H1 (cell line): Measurements from ENCODE around the gene SRRM2. TPM values are rescaled to one million over a fixed set of nuclear protein-coding genes. Genes with fewer than 3 reads are reported as not detected.
A peak's percentile ranks its signal among the peaks of the same experiment; 100 is the strongest.

Experiments used
- CTCF ChIA-PET: fragments of 300-600 bp; sonication (Branson Sonifier 250); formaldehyde crosslinking; loops from one replicate; lab custom pipeline; 2021; ENCODE audit not compliant: partially characterized antibody; lab: Charles Lee
- POLR2A ChIA-PET: fragments of 300-600 bp; sonication (Branson Sonifier 250); formaldehyde crosslinking; loops from one replicate; lab custom pipeline; 2021; ENCODE audit warnings: inconsistent platforms; ENCODE audit not compliant: partially characterized antibody; lab: Charles Lee
- DNase-seq, 2 experiments: peaks; one replicate each; pipeline versions ENCODE4 v3.0.0 to v3.0.0-alpha.2; 2010 to 2022; ENCODE audit warnings: low spot score in 2 of 2, low read depth in 1 of 2, mixed read lengths in 1 of 2
- FAIRE-seq: peaks from 2 replicates; lab custom pipeline; 2011; peaks lifted over from hg19 to GRCh38; lab: Jason Lieb, UNC
- H2AFZ ChIP-seq: 2 replicates; pipeline ENCODE4 v1.8.1; 2012; ENCODE audit warnings: low read length, inconsistent platforms
- H2AK5ac ChIP-seq: 2 replicates; pipeline ENCODE4 v1.6.1; 2013; ENCODE audit warnings: low read depth, low read length
- H2BK120ac ChIP-seq: replicated peaks from 2 replicates; pipeline ENCODE3; 2013; ENCODE audit warnings: low read depth, low read length, inconsistent platforms
- H2BK12ac ChIP-seq: 2 replicates; pipeline ENCODE4 v1.6.1; 2013; ENCODE audit warnings: low read depth, low read length
- H2BK15ac ChIP-seq: 2 replicates; pipeline ENCODE4 v1.6.1; 2013; ENCODE audit warnings: low read length
- H2BK20ac ChIP-seq: 2 replicates; pipeline ENCODE4 v1.6.1; 2013; ENCODE audit warnings: low read length
- H2BK5ac ChIP-seq: 2 replicates; pipeline ENCODE4 v1.6.1; 2013; ENCODE audit warnings: low read depth, low read length
- H3K14ac ChIP-seq: 2 replicates; pipeline ENCODE4 v1.6.1; 2013; ENCODE audit warnings: inconsistent platforms; ENCODE audit not compliant: insufficient read length
- H3K18ac ChIP-seq: 2 replicates; pipeline ENCODE4 v1.6.1; 2013; ENCODE audit warnings: low read length; ENCODE audit errors: extremely low read depth
- H3K23ac ChIP-seq: 2 replicates; pipeline ENCODE4 v1.6.1; 2013; ENCODE audit warnings: inconsistent platforms; ENCODE audit not compliant: insufficient read length
- H3K23me2 ChIP-seq: 2 replicates; pipeline ENCODE4 v1.6.1; 2013; ENCODE audit warnings: low read depth, low read length
- H3K27ac ChIP-seq: 2 replicates; pipeline ENCODE4 v1.6.1; 2011; ENCODE audit warnings: low read depth, low read length, inconsistent platforms
- H3K27me3 ChIP-seq, 4 experiments: replicated peaks in 1 of 4; 1 replicate in 1 of 4; 2 replicates in 3 of 4; pipeline versions ENCODE4 v1.6.1 to v1.8.1; 2011 to 2013; ENCODE audit warnings: low read length in 3 of 4, mild to moderate bottlenecking in 3 of 4, inconsistent platforms in 2 of 4, mixed read lengths in 2 of 4, moderate library complexity in 1 of 4; ENCODE audit not compliant: control insufficient read depth in 3 of 4, insufficient read depth in 3 of 4; ENCODE audit errors: extremely low read depth in 1 of 4
- H3K36me3 ChIP-seq, 4 experiments: 2 replicates each; pipeline versions ENCODE4 v1.6.1 to v1.8.1; 2011 to 2013; ENCODE audit warnings: mild to moderate bottlenecking in 4 of 4, low read length in 3 of 4, moderate library complexity in 2 of 4, control low read depth in 1 of 4, inconsistent platforms in 1 of 4; ENCODE audit not compliant: insufficient read depth in 4 of 4, control insufficient read depth in 2 of 4
- H3K4ac ChIP-seq: replicated peaks from 2 replicates; pipeline ENCODE3; 2013; ENCODE audit warnings: low read length, low read depth, mixed read lengths, inconsistent platforms; ENCODE audit not compliant: insufficient read length
- H3K4me1 ChIP-seq, 4 experiments: replicated peaks in 1 of 4; 1 replicate in 1 of 4; 2 replicates in 3 of 4; pipeline versions ENCODE4 v1.6.1 to v1.8.1; 2011 to 2013; ENCODE audit warnings: low read length in 3 of 4, inconsistent platforms in 2 of 4, mixed read lengths in 1 of 4; ENCODE audit not compliant: insufficient read depth in 4 of 4, control insufficient read depth in 3 of 4
- H3K4me2 ChIP-seq, 2 experiments: 2 replicates each; pipeline versions ENCODE4 v1.6.1 to v1.8.1; 2011 to 2013; ENCODE audit warnings: low read depth in 2 of 2, low read length in 2 of 2, control low read depth in 1 of 2, inconsistent platforms in 1 of 2, mild to moderate bottlenecking in 1 of 2; ENCODE audit not compliant: insufficient read depth in 1 of 2
- H3K4me3 ChIP-seq, 4 experiments: fragments of 200-600, 300-600 bp in 1 of 4; sonication (generic), shearing (Covaris generic), sonication (Bioruptor Twin) in 1 of 4; 2 replicates each; pipeline versions ENCODE4 v1.5.1 to v1.8.1; 2011 to 2016; ENCODE audit warnings: low read length in 4 of 4, low read depth in 3 of 4, control low read depth in 2 of 4, inconsistent platforms in 2 of 4, mild to moderate bottlenecking in 2 of 4, mixed read lengths in 1 of 4, moderate library complexity in 1 of 4; ENCODE audit not compliant: insufficient read depth in 2 of 4; ENCODE audit errors: extremely low read depth in 1 of 4
- H3K56ac ChIP-seq: replicated peaks from 2 replicates; pipeline ENCODE3; 2013; ENCODE audit warnings: low read depth, mild to moderate bottlenecking, mixed read lengths, low read length, inconsistent platforms; ENCODE audit not compliant: insufficient read length
- H3K79me1 ChIP-seq: 2 replicates; pipeline ENCODE4 v1.6.1; 2013; ENCODE audit warnings: low read depth, low read length, control low read depth
- H3K79me2 ChIP-seq, 2 experiments: 2 replicates each; pipeline versions ENCODE4 v1.6.1 to v1.8.1; 2012 to 2013; ENCODE audit warnings: low read length in 2 of 2, mild to moderate bottlenecking in 2 of 2, inconsistent platforms in 1 of 2; ENCODE audit not compliant: insufficient read depth in 2 of 2, control insufficient read depth in 1 of 2
- H3K9ac ChIP-seq, 4 experiments: replicated peaks in 1 of 4; 1 replicate in 1 of 4; 2 replicates in 3 of 4; pipeline versions ENCODE4 v1.6.1 to v1.8.1; 2011 to 2013; ENCODE audit warnings: low read depth in 3 of 4, low read length in 3 of 4, control low read depth in 2 of 4, mild to moderate bottlenecking in 2 of 4, moderate library complexity in 2 of 4, inconsistent platforms in 1 of 4; ENCODE audit errors: extremely low read depth in 1 of 4
- H3K9me3 ChIP-seq, 2 experiments: 2 replicates each; pipeline versions ENCODE4 v1.6.1 to v1.8.1; 2012 to 2013; ENCODE audit warnings: mild to moderate bottlenecking in 2 of 2, moderate library complexity in 2 of 2, control low read depth in 1 of 2, inconsistent platforms in 1 of 2, low read depth in 1 of 2, low read length in 1 of 2, mixed read lengths in 1 of 2; ENCODE audit not compliant: insufficient read depth in 2 of 2
- H4K20me1 ChIP-seq, 2 experiments: replicated peaks in 1 of 2; 2 replicates each; pipeline versions ENCODE3 to v1.8.1; 2011 to 2013; ENCODE audit warnings: inconsistent platforms in 2 of 2, low read length in 2 of 2, mild to moderate bottlenecking in 1 of 2; ENCODE audit not compliant: insufficient read depth in 2 of 2, control insufficient read depth in 1 of 2
- H4K5ac ChIP-seq: 2 replicates; pipeline ENCODE4 v1.6.1; 2013; ENCODE audit warnings: low read length, low read depth, mixed read lengths, inconsistent platforms; ENCODE audit not compliant: insufficient read length
- H4K8ac ChIP-seq: 2 replicates; pipeline ENCODE4 v1.8.0; 2013; ENCODE audit warnings: mild to moderate bottlenecking, moderate library complexity, low read length, inconsistent platforms; ENCODE audit not compliant: insufficient read depth; ENCODE audit errors: extremely low read depth
- H4K91ac ChIP-seq: replicated peaks from 2 replicates; pipeline ENCODE3; 2013; ENCODE audit warnings: low read length, mixed read lengths, inconsistent platforms; ENCODE audit not compliant: insufficient read length
- BRCA1 ChIP-seq: IDR thresholded peaks from 2 replicates; pipeline ENCODE4 v1.6.1; 2012; ENCODE audit warnings: low read depth, low read length, improper control_type of control experiment
- FOSL1 ChIP-seq: IDR thresholded peaks from 2 replicates; pipeline ENCODE4 v1.6.1; 2011; ENCODE audit warnings: mild to moderate bottlenecking, low read depth, low read length, moderate library complexity; ENCODE audit not compliant: insufficient read depth
- KDM1A ChIP-seq: fragments of 200-600, 300-600 bp; sonication (generic); IDR thresholded peaks from 2 replicates; pipeline ENCODE4 v1.7.1; 2016; ENCODE audit warnings: mild to moderate bottlenecking, low read length, borderline replicate concordance
- KDM4A ChIP-seq: IDR thresholded peaks from one replicate; pipeline ENCODE4 v1.7.1; 2012; ENCODE audit warnings: low read depth, mild to moderate bottlenecking, moderate library complexity, low read length, inconsistent platforms; ENCODE audit not compliant: severe bottlenecking
- MAX ChIP-seq: IDR thresholded peaks from 2 replicates; pipeline ENCODE4 v1.6.1; 2012; ENCODE audit warnings: inconsistent platforms
- POLR2A ChIP-seq, 2 experiments: IDR thresholded peaks; 1 replicate in 1 of 2; 2 replicates in 1 of 2; pipeline ENCODE4 v1.6.1; 2011; ENCODE audit warnings: low read depth in 2 of 2, low read length in 2 of 2, mild to moderate bottlenecking in 2 of 2; ENCODE audit errors: control extremely low read depth in 1 of 2
- POU5F1 ChIP-seq: IDR thresholded peaks from 2 replicates; pipeline ENCODE4 v1.6.1; 2011; ENCODE audit warnings: low read depth, mild to moderate bottlenecking, low read length, moderate library complexity
- RFX5 ChIP-seq: IDR thresholded peaks from 2 replicates; pipeline ENCODE4 v1.6.1; 2011; ENCODE audit warnings: low read depth, low read length, improper control_type of control experiment, borderline replicate concordance
- RNF2 ChIP-seq: fragments of 200-900, 300-1000 bp; sonication (generic); IDR thresholded peaks from 2 replicates; pipeline ENCODE4 v1.7.1; 2016; ENCODE audit warnings: borderline replicate concordance, low read depth, mild to moderate bottlenecking, antibody characterized with exemption, low read length; ENCODE audit not compliant: poor library complexity, severe bottlenecking; ENCODE audit errors: missing control alignments
- RXRA ChIP-seq: IDR thresholded peaks from 2 replicates; pipeline ENCODE4 v1.6.1; 2011; ENCODE audit warnings: low read depth, mild to moderate bottlenecking, low read length, moderate library complexity; ENCODE audit not compliant: insufficient read depth
- SAP30 ChIP-seq: fragments of 300-600 bp; sonication (generic); IDR thresholded peaks from 2 replicates; pipeline ENCODE4 v1.7.1; 2012; ENCODE audit warnings: low read length, moderate library complexity, mild to moderate bottlenecking, inconsistent platforms; ENCODE audit not compliant: insufficient read depth, insufficient replicate concordance
- TEAD4 ChIP-seq: IDR thresholded peaks from 2 replicates; pipeline ENCODE4 v1.6.1; 2012; ENCODE audit warnings: low read depth, low read length, inconsistent platforms, mixed read lengths
- WGBS, 2 experiments: shearing (Covaris generic) in 1 of 2; methylation state at CpG; one replicate each; pipeline versions ENCODE4 v1.1.6 to v1.1.7; 2013 to 2015; ENCODE audit warnings: low lambda C conversion rate in 2 of 2, mixed read lengths in 2 of 2, inconsistent platforms in 1 of 2, low coverage in 1 of 2, missing lambda C conversion rate in 1 of 2; ENCODE audit not compliant: insufficient replicate concordance in 2 of 2, insufficient coverage in 1 of 2, insufficient read length in 1 of 2; ENCODE audit errors: extremely low coverage in 1 of 2, missing lambda C conversion rate in 1 of 2; 5-methylcytosine and 5-hydroxymethylcytosine counted together
- polyA plus RNA-seq, 7 experiments: library from polyadenylated mRNA; depleted of rRNA in 3 of 7; stranded (reverse) in 5 of 7; unstranded in 2 of 7; fragments of >200 nt in 5 of 7; fragments of 200-250 nt in 2 of 7; gene quantifications; 1 replicate in 5 of 7; 2 replicates in 1 of 7; 4 replicates in 1 of 7; pipeline versions ENCODE4 v1.2.1 to v1.2.3, GENCODE V29; 2011 to 2013; ENCODE audit warnings: missing spikeins in 2 of 7, mixed read lengths in 2 of 7
- total RNA-seq: library from RNA; stranded (reverse); fragmentation: NEBNext Ultra II Directional; extraction: Animal tissue kit (Norgen Biotek cat#: 25700); gene quantifications from 2 replicates; pipeline ENCODE4 v1.2.1, GENCODE V29; 2021

Gene SRRM2
- total and polyA plus RNA-seq, 2 of the 8 experiments (the other 6 are each of a cell fraction or from before 2014, with no cell fraction given) = 300 to 579 TPM

DNA sequence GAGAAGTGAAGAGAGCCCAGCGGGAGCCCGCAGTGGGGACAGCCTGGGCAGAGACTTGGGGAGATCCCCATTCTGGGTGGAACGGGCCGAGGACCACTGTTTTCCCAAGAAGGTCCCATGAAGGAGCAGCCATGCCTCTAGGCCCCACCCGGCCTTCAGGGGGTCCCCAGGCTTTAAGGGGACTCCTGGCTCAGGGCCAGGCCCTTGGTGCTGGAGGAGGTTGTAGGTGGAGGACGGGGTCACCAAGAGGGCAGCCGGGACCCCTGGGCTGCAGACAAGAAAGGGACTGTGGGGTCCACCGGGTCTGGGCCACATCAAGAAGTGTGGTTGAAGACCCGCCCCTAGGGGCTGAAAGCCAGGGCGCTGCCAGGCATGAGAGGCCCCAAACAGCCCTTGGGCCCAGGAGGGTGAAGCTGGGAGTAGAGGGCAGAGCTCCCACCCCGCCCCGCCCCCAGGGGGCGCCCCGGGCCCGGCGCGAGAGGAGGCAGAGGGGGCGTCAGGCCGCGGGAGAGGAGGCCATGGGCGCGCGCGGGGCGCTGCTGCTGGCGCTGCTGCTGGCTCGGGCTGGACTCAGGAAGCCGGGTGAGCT, 64.4 kb downstream of the SRRM2 start, which contains the start of gene PRSS21:
TSS of gene PRSS21 (plus strand) at position 487 of the 589 bp plus-strand sequence. CDS start at position 519, 32 bp downstream.
- Histone ChIP-seq H4K91ac (peak within 1 kb of the TSS; percentile 65), H2BK12ac (peak within 1 kb of the TSS; percentile 23; the same call in 1 of the 2 replicates), H3K9me3 (no peaks in the 10 kb centered on the region), H3K27ac (no peak within 1 kb of the TSS), H2BK120ac (no peak within 1 kb of the TSS), H3K36me3 (no peaks in the 10 kb centered on the region), H3K4me2 (no peak within 1 kb of the TSS), H2BK5ac (no peak within 1 kb of the TSS), H2BK15ac (no peak within 1 kb of the TSS; the same call in 1 of the 2 replicates), H3K79me2 (no peaks in the 10 kb centered on the region), H3K4me3 (no peak within 1 kb of the TSS), H3K23me2 (no peaks in the 10 kb centered on the region), H2BK20ac (no peak within 1 kb of the TSS), H4K20me1 (no peaks in the 10 kb centered on the region), H4K8ac (0 out of 2 replicates have a peak within 1 kb of the TSS, but pooled peaks have one; percentile 3), H3K14ac (no peak within 1 kb of the TSS), H2AK5ac (0 out of 2 replicates have a peak within 1 kb of the TSS, but pooled peaks have one; percentile 19), H4K5ac (no peak within 1 kb of the TSS), H3K9ac (no peak within 1 kb of the TSS), H3K4me1 (peaks cover 0 to 9% (median 1%) of the 10 kb centered on the region in 4 experiments; a peak in 2 of 7 replicates), H3K23ac (no peak within 1 kb of the TSS), H3K4ac (peak within 1 kb of the TSS; percentile 14), H3K56ac (no peak within 1 kb of the TSS), H3K18ac (no peak within 1 kb of the TSS; the same call in 1 of the 2 replicates), H3K27me3 (0 out of 7 replicates have a peak, but pooled peaks cover 0 to 2% (median 0%) of the 10 kb centered on the region in 4 experiments), H3K79me1 (no peaks in the 10 kb centered on the region), H2AFZ (peak within 1 kb of the TSS; percentile 62; the same call in 1 of the 2 replicates)
- ChIA-PET CTCF (interaction anchor here (0.7 to 2.0 kb wide), 6 partner anchors 9 to 145 kb away, joined by 3 to 9 read pairs (median 4); no protein-coding TSS in a partner anchor), POLR2A (interaction anchor here (1.1 to 1.2 kb wide), 2 partner anchors 39 to 43 kb away, joined by 4 to 5 read pairs; no protein-coding TSS in a partner anchor)
- DNase-seq (peak in 1 of 2 experiments; percentile 83), FAIRE-seq (no peak)
- WGBS, 2 experiments = 91% methylated on average over 10 of the region's 28 CpGs; no CpG with 5 or more reads in 1 of the 2 experiments
- TF ChIP-seq RXRA = no peak
- TF ChIP-seq FOSL1 = no peak
- no peak for TF ChIP-seq RFX5
- TF ChIP-seq KDM4A = no peak
- no peak for TF ChIP-seq KDM1A
- TF ChIP-seq POU5F1 = no peak
- TF ChIP-seq MAX = no peak
- TF ChIP-seq POLR2A (IDR thresholded peaks at IDR 0.05; ENCODE audit: control extremely low read depth in 1 of 2, low read depth in 2 of 2, low read length in 2 of 2) = no peak
- no peak for TF ChIP-seq RNF2
- no peak for TF ChIP-seq TEAD4
- no peak for TF ChIP-seq SAP30
- no peak for TF ChIP-seq BRCA1
